Stimulated activated CD4-positive, alpha-beta T cell treated with anti-CD3 and anti-CD28 coated beads, Interleukin-2, amount 100 ng/mL, for 4 hours (primary cell): ENCODE measurements around the gene ZNF814.
A peak's percentile ranks its signal among the peaks of the same experiment; 100 is the strongest.
"Not testable (repeated sequence)": the region's sequence is repeated elsewhere in the genome, so short reads cannot be mapped to it uniquely, and the experiment has no call there.

Experiments
- DNase-seq: peaks from one replicate; pipeline ENCODE4 v3.0.0-alpha.2; 2020; ENCODE audit warnings: low read depth

ZNF814 gene

DNA sequence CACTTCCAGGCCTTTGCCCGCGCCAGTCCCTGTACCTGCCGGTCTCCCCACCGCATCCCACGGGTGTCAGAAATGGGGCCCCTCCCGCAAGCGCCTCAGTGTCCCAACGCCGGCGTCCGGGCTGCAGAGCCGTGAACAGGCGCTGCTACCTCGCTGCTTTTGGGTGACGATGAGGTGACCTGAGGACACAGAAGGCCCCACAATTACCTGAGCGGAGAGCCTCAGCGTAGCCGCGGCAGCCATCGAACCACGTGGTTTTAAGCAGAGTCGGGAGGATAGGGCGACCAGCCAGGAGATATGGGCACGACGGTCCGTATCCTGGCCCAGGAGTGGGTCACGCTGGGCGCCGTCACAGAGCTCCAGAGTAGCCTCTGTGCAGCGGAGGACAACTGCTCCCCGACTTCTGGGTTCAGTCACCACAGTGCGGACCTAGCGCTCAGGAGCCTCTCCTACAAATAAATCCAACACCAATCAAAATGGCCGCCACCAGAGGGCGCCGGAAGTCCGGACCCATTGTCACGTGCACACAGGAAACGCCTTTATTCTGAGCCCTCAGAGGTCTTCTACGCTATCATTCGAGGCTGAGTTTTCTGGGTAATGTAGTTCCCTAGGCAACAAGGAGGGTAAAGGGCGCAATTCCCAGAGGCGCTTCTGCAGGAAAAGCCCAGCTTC, at the start of gene ZNF814:
Gene ZNF814 (minus strand): TSS at position 478 of the 672 bp plus-strand sequence. CDS start 235 bp downstream, at position 243.
- DNase-seq: peak; percentile 72

- no peak for DNase-seq
These were observed 46.9 kb upstream of the ZNF814 start for GRCh38 chr19:57935731-57936130.

DNA sequence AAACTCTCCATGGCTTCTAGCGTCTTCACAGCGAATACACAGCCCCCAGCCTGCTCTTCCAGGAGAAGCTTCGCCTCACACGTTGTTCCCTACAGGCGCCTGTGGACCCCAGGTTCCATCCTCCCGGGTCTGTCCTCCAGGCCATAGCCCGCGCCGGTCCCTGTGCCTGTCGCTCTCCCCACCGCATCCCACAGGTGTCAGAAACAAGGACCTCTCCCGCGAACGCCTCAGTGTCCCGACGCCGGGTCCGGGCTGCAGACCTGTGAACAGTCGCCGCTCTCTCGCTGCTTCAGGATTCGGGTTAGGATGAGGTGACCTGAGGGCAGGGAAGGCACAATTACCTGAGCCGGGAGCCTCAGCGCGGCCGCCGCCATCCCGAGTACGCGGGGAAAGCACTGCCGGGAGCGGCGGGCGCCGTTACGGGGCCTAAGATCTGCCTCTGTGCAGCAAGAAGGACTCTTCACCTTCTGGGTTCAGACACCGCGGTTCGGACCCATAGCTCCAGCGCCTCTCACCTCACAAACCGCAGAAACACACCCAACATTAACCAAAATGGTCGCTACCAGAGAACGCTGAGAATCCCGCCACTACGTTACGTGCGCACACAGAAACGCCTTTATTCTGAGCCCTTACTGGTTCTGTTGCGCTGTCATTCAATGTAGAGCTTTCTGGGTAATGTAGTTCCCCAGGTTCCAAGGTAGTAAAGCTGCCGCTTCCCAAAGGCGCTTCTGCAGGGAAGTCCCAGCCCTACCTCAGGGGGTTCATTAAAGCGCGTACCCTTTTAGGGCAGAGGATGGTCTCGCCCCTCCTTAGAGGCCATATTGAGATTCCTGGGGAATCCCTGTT, 46.2 kb upstream of the ZNF814 start, which contains the start of gene ZNF418:
Gene ZNF418 (minus strand): TSS at position 583 of the 846 bp plus-strand sequence. CDS start 1,580 bp downstream, outside the sequence.
- no peak for DNase-seq

- no peak for DNase-seq
These were observed 38.8 kb upstream of the ZNF814 start for GRCh38 chr19:57927587-57927986.

DNA sequence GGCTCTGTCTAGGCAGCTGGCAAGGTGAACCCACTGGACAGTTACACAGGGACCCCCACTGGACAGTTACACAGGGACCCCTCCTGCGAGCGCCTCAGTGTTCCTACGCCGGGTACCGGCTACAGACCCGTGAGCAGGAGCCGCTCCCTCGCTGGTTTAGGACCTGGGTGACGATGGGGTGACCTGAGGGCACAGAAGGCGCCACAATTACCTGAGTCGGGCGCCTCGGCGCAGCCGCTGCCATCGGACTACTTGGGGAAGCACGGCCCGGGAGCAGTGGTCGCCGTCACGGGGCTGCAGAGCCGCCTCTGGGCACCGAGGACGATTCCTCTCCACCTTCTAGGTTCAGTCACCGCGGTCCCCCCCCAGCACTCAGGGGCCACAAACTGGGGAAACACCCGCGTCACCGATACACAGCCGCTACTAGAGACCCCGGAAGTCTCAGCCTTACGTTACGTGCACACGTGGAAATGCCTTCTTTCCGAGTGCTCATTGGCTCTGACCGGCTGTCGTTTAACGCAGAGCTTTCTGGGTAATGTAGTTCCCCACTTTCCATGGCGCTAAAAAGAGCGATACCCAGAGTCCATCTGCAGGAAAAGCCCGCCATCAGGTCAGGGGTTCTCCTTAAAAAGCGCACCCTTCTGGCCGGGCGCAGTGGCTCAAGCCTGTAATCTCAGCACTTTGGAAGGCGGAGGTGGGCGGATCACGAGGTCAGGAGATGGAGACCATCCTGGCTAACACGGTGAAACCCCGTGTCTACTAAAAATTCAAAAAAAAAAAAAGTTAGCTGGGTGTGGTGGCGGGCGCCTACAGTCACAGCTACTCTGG, 27.5 kb upstream of the ZNF814 start, which contains the start of gene ZNF417:
Gene ZNF417 (minus strand): TSS at position 425 of the 828 bp plus-strand sequence. CDS start 181 bp downstream, at position 244.
- peak; percentile 80 for DNase-seq

DNA sequence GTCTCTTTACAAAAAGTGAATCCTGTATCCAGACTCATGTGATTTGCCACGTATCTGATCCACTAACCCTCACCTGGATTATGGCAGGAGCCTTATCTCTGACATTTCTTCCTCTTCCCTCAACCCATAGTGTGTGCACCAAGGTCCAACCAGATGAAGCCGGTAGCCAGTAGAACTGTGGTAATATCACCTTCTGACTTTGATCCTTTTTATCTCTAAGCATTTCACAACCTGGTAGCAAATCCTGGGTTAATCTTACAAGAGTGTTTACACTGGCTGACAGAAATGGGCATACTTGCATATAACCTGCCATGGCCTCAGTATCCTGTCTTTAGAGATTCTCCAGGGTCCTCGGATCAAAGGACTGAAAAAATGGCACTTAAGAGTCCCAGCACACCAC, 25.7 kb upstream of the ZNF814 start:
- DNase-seq: no peak

DNA sequence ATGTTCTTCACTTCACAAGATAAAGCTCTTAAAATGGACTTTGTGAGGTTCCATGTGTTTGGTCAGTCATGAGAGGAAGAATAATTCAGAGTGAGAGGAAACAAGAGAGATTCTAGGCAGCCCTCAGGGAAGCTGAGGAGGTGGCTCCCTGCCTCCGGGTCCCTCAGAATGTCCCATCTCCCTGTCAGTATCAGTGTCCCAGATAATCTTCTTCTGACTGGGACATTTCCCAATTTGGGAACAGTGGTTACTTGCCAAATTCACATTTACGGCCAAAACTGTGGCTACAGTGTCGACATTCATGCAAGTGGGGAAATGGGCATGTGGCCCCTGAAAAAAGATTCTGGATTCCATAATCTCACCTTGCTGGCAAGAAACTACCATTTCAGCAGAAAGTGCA, 18.6 kb upstream of the ZNF814 start:
- DNase-seq: no peak

DNA sequence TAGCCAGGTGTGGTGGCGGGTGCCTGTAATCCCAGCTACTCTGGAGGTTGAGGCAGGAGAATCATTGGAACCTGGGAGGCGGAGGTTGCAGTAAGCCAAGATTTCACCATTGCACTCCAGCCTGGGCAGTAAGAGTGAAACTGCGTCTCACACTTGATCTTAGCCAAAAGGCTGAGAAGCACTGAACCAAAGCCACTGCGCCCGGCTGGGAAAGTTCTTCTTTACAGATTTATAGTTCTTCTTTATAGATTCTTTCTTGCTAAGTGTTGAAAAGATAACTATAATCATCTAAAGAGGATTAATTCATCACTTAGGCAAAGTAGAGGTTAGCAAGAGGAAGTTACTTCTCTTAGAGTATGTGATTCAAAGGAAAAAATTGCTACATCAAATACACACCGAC, 16.4 kb upstream of the ZNF814 start:
- DNase-seq: no peak

DNA sequence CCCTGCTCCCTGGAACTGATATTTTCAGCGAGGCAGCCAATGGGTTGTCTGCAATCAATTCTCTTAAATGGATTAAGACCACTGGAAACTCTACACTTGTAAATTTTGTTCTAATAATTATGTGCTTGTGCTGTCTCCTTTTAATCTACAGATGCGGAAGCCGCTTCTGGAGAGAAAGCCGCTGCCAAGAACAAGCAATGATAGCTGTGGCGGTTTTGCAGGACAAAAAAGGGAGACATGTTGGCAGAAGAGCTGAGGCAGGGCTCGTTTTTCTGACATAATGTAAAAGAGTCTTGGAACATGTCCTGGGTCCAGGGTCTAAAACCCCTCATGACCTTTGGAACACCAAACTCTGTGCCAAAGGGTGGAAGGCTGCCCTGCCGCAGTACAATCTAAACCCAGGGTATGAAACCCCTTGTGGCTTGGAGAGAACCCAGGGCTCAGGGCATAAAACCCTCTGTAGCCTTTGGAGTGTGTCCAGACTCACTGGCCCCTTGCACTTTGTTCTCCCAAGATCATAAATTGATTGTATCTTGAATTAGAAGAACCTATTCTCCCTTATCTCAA, 14.9 kb upstream of the ZNF814 start:
- DNase-seq: no peak

DNA sequence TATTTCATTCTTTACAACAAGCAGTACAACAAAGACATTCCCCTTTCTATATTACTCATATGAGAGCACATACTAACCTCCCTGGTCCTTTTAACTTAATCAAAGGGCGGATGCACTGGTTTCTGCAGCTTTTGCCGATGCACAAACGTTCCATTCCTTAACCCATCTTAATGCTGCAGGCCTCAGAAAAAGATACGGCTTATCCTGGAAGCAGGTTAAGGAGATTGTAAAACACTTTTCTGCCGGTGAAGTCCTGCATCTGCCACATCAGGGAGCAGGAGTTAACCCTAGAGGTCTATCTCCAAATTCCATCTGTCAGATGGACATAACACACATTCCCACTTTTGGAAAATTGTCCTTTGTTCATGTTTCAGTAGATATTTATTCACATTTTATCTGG, 11.5 kb upstream of the ZNF814 start:
- DNase-seq: no peak

- DNase-seq: not testable (repeated sequence)
These were observed 1.9 kb upstream of the ZNF814 start for GRCh38 chr19:57890706-57891105.

GRCh38 chr19:57888107-57888559, 704 bp downstream of the ZNF814 start:
- no peak for DNase-seq

DNA sequence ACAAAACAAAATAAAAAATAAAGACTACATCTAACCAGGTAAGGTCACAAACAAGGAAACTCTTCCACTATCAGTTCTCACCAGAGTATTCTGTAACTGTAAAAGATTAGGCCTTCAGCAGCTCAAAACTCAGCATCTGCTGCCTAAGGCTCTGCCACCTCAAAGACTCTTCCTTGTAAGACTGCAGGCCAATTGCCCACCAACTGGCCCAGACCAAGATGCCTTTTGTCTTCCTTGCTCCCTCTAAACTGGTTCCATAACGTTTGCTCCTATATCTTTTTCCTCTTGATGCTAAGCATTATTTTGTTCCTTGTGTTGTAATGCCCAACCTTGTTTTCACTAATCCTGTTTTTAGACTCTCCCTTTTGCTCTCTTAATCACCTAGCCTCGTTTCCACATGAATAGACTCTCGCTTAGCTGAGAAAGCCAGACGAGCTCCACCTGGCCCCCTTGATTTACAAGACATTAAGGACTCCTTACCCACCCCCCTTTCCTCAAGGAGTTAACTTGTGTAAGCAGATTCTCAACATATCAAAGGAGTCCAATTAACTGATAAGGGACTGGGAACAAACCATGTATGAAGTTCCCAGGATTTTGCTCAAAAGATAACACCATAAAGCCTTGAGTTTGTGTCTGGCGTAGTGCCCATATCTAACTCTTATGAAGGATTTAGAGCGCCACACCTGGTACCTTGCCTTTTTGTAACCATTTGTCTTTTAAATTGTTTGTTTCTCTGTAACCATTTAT, 1.5 kb downstream of the ZNF814 start:
- DNase-seq: no peak

GRCh38 chr19:57886046-57886445, 2.8 kb downstream of the ZNF814 start:
- no peak for DNase-seq

GRCh38 chr19:57873883-57874799, 14.7 kb downstream of the ZNF814 start:
- not testable (repeated sequence) for DNase-seq

DNA sequence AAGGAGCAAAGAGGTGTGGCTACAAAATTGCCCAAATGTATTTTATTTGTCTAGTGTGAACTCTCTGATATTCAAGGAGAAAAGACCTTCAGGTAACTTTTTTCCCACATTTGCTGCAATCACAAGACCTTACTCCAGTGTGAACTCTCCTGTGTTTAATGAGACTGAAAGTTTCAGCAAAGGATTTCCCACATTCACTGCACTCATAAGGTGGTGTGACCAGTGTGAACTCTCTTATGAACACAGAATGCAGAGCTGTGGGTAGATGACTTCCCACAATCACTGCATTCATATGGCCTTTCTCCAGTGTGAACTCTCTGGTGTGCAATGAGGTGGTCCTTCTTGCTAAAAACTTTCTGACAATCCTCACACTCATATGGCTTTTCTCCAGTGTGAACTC, 16.4 kb downstream of the ZNF814 start:
- DNase-seq: no peak

- no peak for DNase-seq
These were observed 18.6 kb downstream of the ZNF814 start for GRCh38 chr19:57870225-57870624.

- not testable (repeated sequence) for DNase-seq
These were observed 19.2 kb downstream of the ZNF814 start for GRCh38 chr19:57869655-57870054.

DNA sequence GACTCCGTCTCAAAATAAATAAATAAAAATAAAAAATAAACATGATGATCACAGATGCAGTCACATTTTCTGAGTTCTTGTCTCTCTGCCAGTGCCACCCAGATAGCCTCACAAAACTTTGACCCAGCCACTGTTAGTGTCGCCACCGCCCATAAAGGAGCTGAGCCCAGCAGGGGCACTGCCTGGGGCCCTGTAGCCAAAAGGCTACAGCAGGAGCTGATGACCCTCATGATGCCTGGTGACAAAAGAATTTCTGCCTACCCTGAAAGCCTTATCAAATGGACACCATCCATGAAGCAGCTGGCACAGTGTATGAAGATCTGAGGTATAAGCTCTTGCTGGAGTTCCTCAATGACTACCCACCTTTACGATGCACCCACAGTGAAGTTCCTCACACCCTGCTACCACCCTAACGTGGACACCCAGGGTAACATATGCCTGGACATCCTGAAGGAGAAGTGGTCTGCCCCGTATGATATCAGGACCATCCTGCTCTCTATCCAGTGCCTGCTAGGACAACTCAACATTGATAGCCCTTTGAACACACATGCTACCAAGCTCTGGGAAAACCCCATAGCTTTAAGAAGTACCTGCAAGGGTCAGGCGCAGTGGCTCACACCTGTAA, 20.9 kb downstream of the ZNF814 start:
- DNase-seq: no peak
